NB4 (cell line): ENCODE results near the gene ZSCAN10.

Experiments
- CTCF ChIP-seq: IDR thresholded peaks from one replicate; pipeline ENCODE4 v1.5.1; 2012; ENCODE audit warnings: low read depth, low read length
- MAX ChIP-seq: IDR thresholded peaks from 2 replicates; pipeline ENCODE4 v1.6.1; 2011; ENCODE audit warnings: low read depth, low read length
- MYC ChIP-seq: IDR thresholded peaks from 2 replicates; pipeline ENCODE4 v1.6.1; 2011; ENCODE audit warnings: low read depth, low read length
- POLR2A ChIP-seq: IDR thresholded peaks from 2 replicates; pipeline ENCODE4 v1.6.1; 2011; ENCODE audit warnings: mild to moderate bottlenecking; ENCODE audit not compliant: insufficient read length; ENCODE audit errors: extremely low read depth

GRCh38 chr16:3071655-3072054 lies 27.4 kb downstream of the ZSCAN10 start:
- TF ChIP-seq CTCF: no peak
- TF ChIP-seq POLR2A: no peak
- no peak for TF ChIP-seq MAX
- TF ChIP-seq MYC: no peak
